ENCODE measurements around the gene TSPYL6. TPM values are rescaled to one million over a fixed set of nuclear protein-coding genes. Genes with fewer than 3 reads are reported as not detected.
"Not testable (repeated sequence)": the region's sequence is repeated elsewhere in the genome, so short reads cannot be mapped to it uniquely, and the experiment has no call there.

The TSPYL6 gene
- not detected for total RNA-seq (ENCODE audit: unreplicated experiment)
- long read RNA-seq, result 0 reads

DNA sequence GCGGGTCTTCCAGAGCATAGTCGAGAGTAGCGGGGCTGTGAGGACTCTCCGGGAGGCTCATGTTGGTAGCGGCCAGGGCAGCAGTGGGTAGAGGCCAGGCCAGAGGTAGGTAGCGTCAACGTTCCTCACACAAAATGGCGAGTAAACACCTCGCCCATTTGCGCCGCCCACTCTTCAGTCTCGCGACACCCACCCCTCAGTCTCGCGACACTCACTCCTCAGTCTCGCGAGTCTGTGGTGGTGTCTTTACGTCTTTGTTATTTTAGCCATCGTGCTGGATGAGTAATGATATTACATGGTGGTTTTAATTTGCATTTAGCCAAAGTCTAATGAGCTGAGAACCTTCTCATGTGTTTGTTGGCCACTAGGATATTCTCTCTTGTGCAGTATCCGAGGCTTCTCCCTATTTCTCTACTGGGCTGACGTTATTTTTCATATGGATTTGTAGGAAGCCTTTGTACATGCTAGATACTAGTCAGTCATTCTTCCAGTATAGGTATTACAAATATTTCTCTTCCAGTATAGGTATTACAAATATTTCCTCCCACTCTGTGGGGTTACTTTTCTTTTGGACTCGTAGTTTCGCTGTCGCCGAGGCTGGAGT, at the start of gene TSPYL6:
TSPYL6 (minus strand) TSS at position 139 of the 604 bp plus-strand sequence; CDS start at position 61, 78 bp downstream.
- DNase-seq (ENCODE audit: low spot score), result no peak
- no peaks in the 10 kb centered on the region for H3K9me3 Mint-ChIP-seq (ENCODE audit: unreplicated experiment)
- H3K27me3 Mint-ChIP-seq (ENCODE audit: unreplicated experiment), result peaks cover 9% of the 10 kb centered on the region
- TF ChIP-seq, protein P1, sequence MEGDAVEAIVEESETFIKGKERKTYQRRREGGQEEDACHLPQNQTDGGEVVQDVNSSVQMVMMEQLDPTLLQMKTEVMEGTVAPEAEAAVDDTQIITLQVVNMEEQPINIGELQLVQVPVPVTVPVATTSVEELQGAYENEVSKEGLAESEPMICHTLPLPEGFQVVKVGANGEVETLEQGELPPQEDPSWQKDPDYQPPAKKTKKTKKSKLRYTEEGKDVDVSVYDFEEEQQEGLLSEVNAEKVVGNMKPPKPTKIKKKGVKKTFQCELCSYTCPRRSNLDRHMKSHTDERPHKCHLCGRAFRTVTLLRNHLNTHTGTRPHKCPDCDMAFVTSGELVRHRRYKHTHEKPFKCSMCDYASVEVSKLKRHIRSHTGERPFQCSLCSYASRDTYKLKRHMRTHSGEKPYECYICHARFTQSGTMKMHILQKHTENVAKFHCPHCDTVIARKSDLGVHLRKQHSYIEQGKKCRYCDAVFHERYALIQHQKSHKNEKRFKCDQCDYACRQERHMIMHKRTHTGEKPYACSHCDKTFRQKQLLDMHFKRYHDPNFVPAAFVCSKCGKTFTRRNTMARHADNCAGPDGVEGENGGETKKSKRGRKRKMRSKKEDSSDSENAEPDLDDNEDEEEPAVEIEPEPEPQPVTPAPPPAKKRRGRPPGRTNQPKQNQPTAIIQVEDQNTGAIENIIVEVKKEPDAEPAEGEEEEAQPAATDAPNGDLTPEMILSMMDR (IDR thresholded peaks at IDR 0.05; ENCODE audit: unreplicated experiment), result no peak
- no peaks in the 10 kb centered on the region for H3K36me3 Mint-ChIP-seq (ENCODE audit: low read depth, unreplicated experiment)
- H3K4me3 Mint-ChIP-seq (ENCODE audit: unreplicated experiment), result no peak within 1 kb of the TSS
- no peaks in the 10 kb centered on the region for H3K4me1 Mint-ChIP-seq (ENCODE audit: unreplicated experiment)
- H3K27ac Mint-ChIP-seq (ENCODE audit: unreplicated experiment), result no peak within 1 kb of the TSS

DNA sequence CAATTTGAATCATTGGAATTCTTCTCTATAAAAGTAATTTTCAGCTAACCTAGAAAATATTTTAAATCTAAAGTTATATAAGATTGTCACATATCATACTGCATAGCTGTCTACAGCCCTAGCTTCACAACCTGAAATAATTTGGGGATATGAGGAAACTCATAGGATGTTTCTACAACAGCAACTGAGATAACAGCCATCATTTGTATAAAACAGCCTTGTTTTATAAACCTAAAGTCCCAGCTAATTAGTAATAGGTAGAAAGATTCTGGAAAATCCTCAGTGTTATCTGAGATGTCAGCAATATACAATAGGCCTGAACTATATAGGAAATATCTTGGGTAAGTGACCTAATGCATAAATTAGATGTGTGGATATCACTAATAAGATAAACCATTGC, 47.6 kb upstream of the TSPYL6 start:
- DNase-seq (ENCODE audit: low spot score), result no peak
- Mint-ChIP-seq H3K4me3 (ENCODE audit: unreplicated experiment) (no peak overlapping the region), H3K4me1 (ENCODE audit: unreplicated experiment) (peaks cover 3% of the 10 kb centered on the region), H3K36me3 (ENCODE audit: low read depth, unreplicated experiment) (no peaks in the 10 kb centered on the region), H3K9me3 (ENCODE audit: unreplicated experiment) (no peaks in the 10 kb centered on the region), H3K27me3 (ENCODE audit: unreplicated experiment) (no peaks in the 10 kb centered on the region), H3K27ac (ENCODE audit: unreplicated experiment) (no peak overlapping the region)
- TF ChIP-seq, protein P1 (IDR thresholded peaks at IDR 0.05; ENCODE audit: unreplicated experiment), result no peak

DNA sequence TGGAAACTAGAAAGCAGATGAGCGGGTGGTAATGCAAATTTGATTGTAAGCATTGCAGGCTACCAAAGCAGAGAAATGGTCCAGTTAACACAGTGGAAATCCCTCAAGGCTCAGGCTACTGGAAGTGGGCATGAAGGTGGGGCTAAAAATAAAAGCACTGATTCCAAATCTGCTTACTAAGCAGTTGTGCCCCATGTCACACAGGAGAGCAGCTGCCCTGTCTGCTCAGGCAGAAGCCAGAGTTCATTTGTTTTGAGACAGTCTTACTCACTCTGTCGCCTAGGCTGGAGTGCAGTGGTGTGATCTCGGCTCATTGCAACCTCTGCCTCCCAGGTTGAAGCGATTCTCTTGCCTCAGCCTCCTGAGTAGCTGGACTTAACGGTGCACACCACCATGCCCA, 42.5 kb upstream of the TSPYL6 start:
- H3K9me3 Mint-ChIP-seq (ENCODE audit: unreplicated experiment), result no peaks in the 10 kb centered on the region
- no peaks in the 10 kb centered on the region for H3K36me3 Mint-ChIP-seq (ENCODE audit: low read depth, unreplicated experiment)
- no peaks in the 10 kb centered on the region for H3K27me3 Mint-ChIP-seq (ENCODE audit: unreplicated experiment)
- H3K4me1 Mint-ChIP-seq (ENCODE audit: unreplicated experiment), result peaks cover 6% of the 10 kb centered on the region
- H3K27ac Mint-ChIP-seq (ENCODE audit: unreplicated experiment), result no peak overlapping the region
- TF ChIP-seq, protein P1 (IDR thresholded peaks at IDR 0.05; ENCODE audit: unreplicated experiment), result no peak
- no peak for DNase-seq (ENCODE audit: low spot score)
- no peak overlapping the region for H3K4me3 Mint-ChIP-seq (ENCODE audit: unreplicated experiment)

DNA sequence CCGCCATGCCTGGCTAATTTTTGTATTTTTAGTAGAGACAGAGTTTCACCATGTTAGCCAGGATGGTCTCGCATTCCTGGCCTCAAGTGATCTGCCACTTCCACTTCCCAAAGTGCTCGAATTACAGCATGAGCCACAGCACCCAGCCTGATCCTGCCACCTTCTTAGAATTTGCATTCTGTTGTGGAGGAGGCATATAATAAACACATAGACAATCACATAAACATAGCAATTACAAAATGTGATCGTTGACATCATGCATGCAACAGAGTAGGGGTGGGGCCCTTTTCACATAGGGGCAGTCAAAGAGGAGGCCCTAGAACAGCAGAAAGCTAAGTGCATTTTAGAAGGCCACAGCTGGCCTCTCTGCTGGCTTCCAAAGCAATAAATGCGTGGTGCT, 39.9 kb upstream of the TSPYL6 start:
- Mint-ChIP-seq H3K36me3 (ENCODE audit: low read depth, unreplicated experiment) (no peaks in the 10 kb centered on the region), H3K4me1 (ENCODE audit: unreplicated experiment) (peaks cover 6% of the 10 kb centered on the region), H3K4me3 (ENCODE audit: unreplicated experiment) (no peak overlapping the region), H3K27me3 (ENCODE audit: unreplicated experiment) (no peaks in the 10 kb centered on the region), H3K9me3 (ENCODE audit: unreplicated experiment) (no peaks in the 10 kb centered on the region), H3K27ac (ENCODE audit: unreplicated experiment) (no peak overlapping the region)
- DNase-seq (ENCODE audit: low spot score), result no peak
- TF ChIP-seq, protein P1 (IDR thresholded peaks at IDR 0.05; ENCODE audit: unreplicated experiment), result no peak

DNA sequence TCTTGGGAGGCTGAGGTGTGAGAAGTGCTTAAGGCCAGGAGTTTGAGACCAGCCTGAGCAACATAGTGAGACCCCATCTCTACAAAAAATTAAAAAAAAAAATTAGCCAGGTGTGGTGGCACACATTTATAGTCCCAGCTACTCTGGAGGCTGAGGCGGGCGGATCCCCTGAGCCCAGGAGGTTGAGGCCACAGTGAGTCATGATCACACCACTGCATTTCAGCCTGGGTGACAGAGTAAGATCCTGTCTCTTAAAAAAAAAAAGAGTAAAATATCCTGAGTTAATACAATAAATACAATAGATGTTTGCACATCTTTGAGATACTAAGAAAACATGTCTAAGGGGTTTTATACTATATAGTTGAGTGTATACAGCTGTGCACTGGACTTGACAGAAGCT, 38.6 kb upstream of the TSPYL6 start:
- H3K9me3 Mint-ChIP-seq (ENCODE audit: unreplicated experiment); H3K4me3 Mint-ChIP-seq (ENCODE audit: unreplicated experiment); H3K27ac Mint-ChIP-seq (ENCODE audit: unreplicated experiment); H3K27me3 Mint-ChIP-seq (ENCODE audit: unreplicated experiment); DNase-seq (ENCODE audit: low spot score); H3K4me1 Mint-ChIP-seq (ENCODE audit: unreplicated experiment); H3K36me3 Mint-ChIP-seq (ENCODE audit: low read depth, unreplicated experiment): not testable (repeated sequence)

Measured in endothelial cell (in vitro differentiated cells).